MV-4-11 (cell line): ENCODE data around the gene COLEC12.
A peak's percentile ranks its signal among the peaks of the same experiment; 100 is the strongest.

Experiments used
- DNase-seq: peaks from one replicate; lab custom pipeline; 2025; lab: John Stamatoyannopoulos, UW

Gene COLEC12

DNA sequence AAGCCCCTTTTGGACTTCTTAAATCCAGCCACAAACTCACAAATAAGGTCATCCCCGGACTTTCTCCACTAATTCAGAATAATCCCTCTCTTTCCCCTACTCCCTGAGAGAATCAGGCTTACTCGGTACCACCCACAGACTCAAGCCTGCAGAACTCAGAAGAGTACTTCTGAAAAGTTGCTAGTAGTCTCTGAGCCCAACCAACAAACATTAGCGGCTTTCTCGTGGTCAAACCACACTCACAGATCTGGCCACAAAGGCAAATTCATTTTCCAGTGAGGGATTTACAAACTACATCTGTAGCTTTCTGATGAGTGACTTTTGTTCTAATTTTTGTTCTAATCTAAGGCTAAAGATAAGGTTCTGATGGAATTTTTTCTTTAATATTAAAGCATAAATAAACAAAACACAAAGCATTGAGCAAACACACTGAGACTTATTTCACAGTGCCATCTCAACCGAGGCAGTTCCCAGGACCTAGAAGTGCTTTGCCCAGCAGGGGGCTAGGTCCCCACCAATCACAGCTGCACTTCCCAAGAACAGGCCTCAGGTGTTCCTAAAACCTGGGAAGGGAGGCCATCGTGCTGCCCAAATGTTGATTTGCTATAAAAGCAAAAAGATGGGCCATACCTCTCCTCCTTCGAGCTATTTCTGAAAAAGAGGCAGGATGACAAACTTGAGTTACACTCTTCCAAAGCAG is 110.7 kb downstream of the COLEC12 start:
- DNase-seq, result peak; percentile 63

GRCh38 chr18:388200-388599 is 112.3 kb downstream of the COLEC12 start:
- no peak for DNase-seq

GRCh38 chr18:386994-387393 is 113.5 kb downstream of the COLEC12 start:
- DNase-seq, result no peak

DNA sequence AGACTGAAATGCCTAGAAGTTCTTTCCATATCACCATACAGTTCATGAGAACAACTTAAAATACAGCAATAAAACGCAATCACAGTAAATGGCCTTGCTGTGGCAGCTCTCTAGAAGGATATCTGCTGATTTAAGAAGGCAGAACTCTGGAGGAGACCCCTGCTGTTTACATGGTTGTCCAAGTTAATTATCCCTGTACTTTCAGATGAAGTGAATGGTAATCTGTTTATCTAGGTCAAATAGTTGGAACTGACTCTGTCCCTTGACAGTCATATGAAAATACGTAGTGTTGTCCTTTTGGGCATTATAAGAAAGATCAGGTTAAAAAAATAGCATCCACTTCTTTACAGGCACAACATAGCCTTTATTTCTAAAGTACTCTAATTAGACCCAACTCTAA is 115.6 kb downstream of the COLEC12 start:
- DNase-seq, result no peak

DNA sequence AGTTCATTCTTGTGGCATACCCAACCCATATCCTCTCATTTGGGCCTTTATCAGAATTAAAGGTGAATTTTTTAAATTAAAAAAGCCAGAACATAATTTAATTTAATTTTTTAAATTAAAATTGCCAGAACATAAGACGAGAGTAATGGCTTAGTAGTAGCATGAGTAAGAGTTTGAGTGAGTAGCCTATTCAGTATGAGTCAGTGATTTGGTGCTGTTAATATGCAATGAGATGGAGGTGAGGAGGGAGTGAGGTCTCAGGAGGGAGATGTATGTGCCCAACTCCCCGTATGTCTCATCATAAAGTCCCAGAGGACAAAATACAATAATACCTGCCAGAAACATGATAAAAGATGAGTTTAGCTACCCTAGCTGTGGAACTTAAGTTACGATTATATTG is 117.4 kb downstream of the COLEC12 start:
- no peak for DNase-seq

DNA sequence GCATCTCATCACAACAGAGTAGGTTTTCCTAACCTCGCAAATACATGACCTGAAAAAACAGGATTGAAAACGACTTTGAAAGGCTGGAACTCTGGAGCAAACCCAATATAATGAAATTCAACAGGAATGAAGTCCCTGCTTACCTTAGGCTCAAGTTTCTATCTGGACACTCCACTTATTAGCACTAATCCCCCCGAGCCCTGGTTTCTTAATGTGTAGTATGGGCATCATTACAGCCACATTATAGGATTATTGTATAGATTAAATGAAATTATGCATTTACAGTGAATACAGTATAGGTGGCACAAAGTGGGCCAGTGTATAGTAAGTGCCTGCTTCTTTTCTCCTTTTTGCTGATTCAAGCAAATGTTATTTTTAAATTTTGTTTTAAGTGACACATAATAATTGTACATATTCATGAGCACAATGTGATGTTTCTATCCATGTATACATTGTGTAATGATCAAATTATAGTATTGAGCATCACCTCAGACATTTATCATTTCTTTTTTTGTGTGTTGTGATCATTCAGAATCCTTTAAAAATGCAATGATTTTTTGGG is 118.0 kb downstream of the COLEC12 start:
- DNase-seq, result no peak

DNA sequence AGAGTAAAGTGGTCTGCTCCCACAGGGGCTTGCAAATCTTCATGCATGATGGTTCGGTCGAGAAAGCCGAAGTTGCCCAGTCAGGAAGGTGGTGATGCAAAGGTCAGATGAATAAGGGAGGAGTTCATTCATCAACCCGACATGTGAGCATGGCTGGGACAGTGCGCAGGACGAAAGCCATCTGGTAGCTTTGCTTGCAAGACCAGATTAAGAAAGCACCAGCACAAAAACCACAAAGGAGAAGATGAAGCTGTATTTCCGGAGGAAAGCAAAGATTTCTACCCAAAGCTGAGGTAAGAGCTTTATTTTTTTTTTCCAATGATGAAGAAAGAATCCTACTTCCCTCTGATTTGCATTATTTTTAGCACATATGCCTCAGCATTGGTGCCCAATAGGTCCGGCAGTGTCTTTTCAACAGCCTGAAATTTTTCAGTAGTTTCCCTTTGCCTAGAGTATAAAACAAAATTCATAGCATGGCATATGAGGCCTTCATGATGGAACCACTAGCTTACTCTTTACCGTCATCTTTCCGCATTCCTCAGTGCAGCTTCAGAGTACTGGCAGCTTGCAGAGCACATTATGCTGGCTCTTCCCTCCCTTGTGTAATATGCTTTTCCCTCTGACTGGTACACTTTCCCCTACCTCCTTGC is 120.7 kb downstream of the COLEC12 start:
- peak; percentile 98 for DNase-seq

GRCh38 chr18:378079-378478 is 122.4 kb downstream of the COLEC12 start:
- no peak for DNase-seq

GRCh38 chr18:377088-377487 is 123.4 kb downstream of the COLEC12 start:
- DNase-seq, result no peak

- no peak for DNase-seq
Observed at GRCh38 chr18:376311-376710, 124.2 kb downstream of the COLEC12 start.

- DNase-seq, result peak; percentile 6
Observed at GRCh38 chr18:374721-375168, 125.8 kb downstream of the COLEC12 start.

DNA sequence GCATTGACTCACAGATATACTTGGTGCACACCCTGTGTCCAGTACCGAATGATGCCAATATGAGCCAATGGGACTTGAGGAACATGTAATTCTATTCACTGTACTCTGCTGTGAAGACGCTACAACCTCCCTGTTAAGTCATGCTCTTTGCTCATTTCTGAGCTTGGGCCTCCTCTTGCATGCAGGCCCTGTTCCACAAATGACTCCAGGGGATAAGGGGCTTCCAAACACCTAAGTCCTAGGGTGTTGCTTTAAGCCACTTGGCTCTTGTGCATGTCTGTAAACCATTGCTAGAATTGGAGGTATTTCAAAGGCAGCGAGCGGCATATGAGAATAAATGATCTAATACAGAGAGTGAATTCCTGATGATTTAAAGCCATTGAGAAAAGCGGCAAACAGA is 126.7 kb downstream of the COLEC12 start:
- DNase-seq, result no peak

GRCh38 chr18:371609-371982 is 128.9 kb downstream of the COLEC12 start:
- peak; percentile 32 for DNase-seq

DNA sequence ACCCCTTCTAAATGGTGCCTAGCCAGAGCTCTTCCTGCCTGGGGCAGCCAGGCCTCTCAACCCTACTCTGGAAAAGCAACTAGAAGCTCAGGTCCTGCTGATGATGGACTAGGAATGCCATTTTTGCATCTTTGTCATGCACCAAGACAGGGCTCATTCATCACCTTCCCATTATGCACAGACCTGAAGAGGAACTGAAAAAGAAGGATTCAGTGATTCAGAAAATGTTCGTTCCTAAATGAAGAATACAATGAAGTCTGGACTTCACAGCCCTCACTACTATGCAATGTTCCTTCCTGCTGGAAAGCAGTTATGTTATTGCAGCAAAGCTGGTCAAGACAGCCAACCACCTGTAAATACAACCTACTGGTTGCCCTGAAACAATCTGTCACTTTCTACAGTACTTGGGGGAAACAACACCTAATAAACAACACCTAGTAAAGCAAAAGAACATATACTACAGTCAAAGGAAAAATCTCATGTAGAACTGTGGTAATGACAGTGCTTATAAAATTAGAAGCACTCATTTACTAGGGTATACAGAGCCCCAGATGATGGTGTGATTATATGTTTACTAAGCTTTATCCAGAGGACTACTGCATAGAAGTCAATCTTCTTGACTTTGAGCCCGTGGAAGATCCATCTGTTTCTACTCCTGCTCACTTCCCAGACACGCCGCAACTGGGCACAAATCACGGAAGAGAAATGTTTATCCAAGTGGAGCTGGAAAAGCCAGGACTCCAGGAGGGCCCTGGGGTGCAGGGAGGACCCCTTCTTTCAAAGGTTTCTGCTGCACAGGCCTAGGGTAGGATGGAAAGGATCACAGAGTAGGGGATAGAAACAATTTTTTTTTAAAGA is 129.5 kb downstream of the COLEC12 start:
- DNase-seq, result peak; percentile 34

- no peak for DNase-seq
Observed at GRCh38 chr18:369224-370015, 131.1 kb downstream of the COLEC12 start.

DNA sequence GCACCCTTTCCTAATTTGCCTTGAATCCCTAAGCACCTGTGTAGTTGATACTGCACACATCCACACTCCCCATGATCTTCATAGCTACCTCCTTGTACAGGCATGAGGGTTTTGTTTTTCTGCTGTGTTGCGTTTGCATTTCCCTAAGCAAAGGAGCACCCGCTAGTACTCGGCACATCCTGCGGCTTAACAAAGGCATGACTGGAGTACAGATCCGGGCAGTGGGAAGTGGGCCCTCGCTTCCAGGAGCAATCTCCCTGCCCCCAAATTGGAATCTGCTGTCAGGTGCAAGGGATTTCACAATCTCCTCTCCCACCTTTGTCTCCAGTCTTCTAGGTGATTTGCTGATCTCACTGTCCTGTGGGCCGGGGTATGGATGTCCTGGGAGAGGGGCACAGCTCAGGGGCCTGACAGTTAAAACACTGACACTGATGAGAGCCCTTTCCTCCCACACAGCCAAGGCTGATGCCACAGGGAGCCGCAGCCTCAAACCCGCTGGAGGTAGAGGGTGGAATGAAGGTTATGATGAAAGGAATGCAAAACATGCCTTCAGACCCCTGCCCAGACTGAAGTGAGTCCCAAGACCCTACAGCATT is 133.9 kb downstream of the COLEC12 start:
- no peak for DNase-seq

DNA sequence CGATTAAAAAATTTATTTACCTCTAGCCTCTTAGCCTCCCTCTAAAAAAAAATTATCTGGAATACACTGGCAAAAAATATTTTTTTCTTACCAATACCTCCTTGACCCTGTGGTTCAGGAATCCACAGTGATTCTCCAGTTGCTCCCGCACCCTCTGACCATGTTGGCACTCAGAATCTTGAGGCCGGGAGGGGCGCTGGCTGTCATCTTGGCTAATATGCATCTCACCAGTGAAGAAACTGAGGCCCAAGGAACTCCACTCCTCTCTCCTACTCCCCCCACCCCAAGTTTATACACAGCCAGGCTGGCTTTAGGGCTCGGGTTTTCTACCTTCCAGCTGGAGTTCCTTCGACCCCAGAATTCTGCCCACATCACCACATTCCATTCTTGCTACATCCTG is 134.8 kb downstream of the COLEC12 start:
- no peak for DNase-seq

DNA sequence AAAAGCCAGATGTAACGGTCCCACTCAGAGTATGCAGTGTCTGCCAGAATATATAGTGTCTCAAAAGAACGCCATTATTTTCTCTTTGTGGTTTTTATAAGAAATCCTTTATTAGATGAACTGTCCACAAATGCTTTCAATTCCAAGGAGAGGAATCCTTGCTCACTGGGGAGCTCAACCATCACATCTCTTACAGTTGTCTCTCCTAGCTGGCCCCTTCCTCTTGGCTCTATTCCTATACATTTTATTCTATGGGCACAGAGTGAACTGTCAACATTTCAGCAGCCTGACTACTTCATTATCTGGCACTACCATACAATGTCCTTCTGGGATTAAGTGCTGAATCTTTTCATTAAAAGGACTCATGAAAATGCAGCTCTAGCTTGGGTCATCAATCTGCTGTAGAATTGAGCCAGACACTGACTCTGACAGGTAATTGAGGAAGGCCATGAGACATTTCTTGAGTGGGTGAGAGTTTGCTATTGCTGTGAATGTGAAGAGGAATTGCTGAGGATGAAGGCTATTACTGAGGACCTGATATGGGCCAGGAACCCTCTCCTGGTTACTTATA is 136.2 kb downstream of the COLEC12 start:
- DNase-seq, result no peak

- peak; percentile 77 for DNase-seq
Observed at GRCh38 chr18:363301-364085, 137.0 kb downstream of the COLEC12 start.
